HepG2 (cell line): ENCODE measurements around the gene ACBD3. TPM values are rescaled to one million over a fixed set of nuclear protein-coding genes. Genes with fewer than 3 reads are reported as not detected.

ENCODE experiments used
- AHR ChIP-seq: IDR thresholded peaks from 2 replicates; pipeline ENCODE4 v1.6.1; 2018; ENCODE audit warnings: missing genetic modification reagents, missing compliant biosample characterization
- BHLHE40 ChIP-seq: IDR thresholded peaks from 2 replicates; pipeline ENCODE4 v1.6.1; 2011; ENCODE audit warnings: low read length, improper control_type of control experiment
- CBFB ChIP-seq: sonication (generic); formaldehyde crosslinking; IDR thresholded peaks from 2 replicates; pipeline ENCODE4 v1.4.0; 2020; ENCODE audit warnings: missing genetic modification reagents
- DZIP1 ChIP-seq: sonication (generic); formaldehyde crosslinking; IDR thresholded peaks from 2 replicates; pipeline ENCODE4 v1.5.0; 2020; ENCODE audit warnings: mild to moderate bottlenecking, missing genetic modification reagents
- HNRNPUL1 ChIP-seq: fragments of 200-400 bp; formaldehyde crosslinking; IDR thresholded peaks from 2 replicates; pipeline ENCODE4 v1.6.1; 2017; ENCODE audit warnings: low read depth, mild to moderate bottlenecking, low read length, moderate library complexity
- LRRFIP1 ChIP-seq: sonication (generic); formaldehyde crosslinking; conservative IDR thresholded peaks from 2 replicates; pipeline ENCODE4 v1.4.0; 2020; ENCODE audit warnings: missing genetic modification reagents
- MAFF ChIP-seq: IDR thresholded peaks from 2 replicates; pipeline ENCODE4 v1.6.1; 2011; ENCODE audit warnings: low read depth, low read length, improper control_type of control experiment
- MED8 ChIP-seq: sonication (generic); formaldehyde crosslinking; IDR thresholded peaks from 2 replicates; pipeline ENCODE4 v1.8.1; 2023; ENCODE audit warnings: mild to moderate bottlenecking, missing genetic modification reagents; ENCODE audit not compliant: insufficient replicate concordance
- NFE2L2 ChIP-seq: fragments of 150-350 bp; IDR thresholded peaks from 2 replicates; pipeline ENCODE4 v1.6.1; 2014; ENCODE audit warnings: low read length
- NKX3-1 ChIP-seq: sonication (generic); formaldehyde crosslinking; IDR thresholded peaks from 2 replicates; pipeline ENCODE4 v1.5.0; 2020; ENCODE audit warnings: missing genetic modification reagents
- PRDM4 ChIP-seq: sonication (generic); formaldehyde crosslinking; IDR thresholded peaks from 2 replicates; pipeline ENCODE4 v1.9.0; 2021; ENCODE audit warnings: missing genetic modification reagents, borderline replicate concordance
- SAP130 ChIP-seq: IDR thresholded peaks from 2 replicates; pipeline ENCODE4 v1.6.1; 2016; ENCODE audit warnings: low read depth
- THAP11 ChIP-seq: IDR thresholded peaks from 2 replicates; pipeline ENCODE4 v1.6.1; 2016; ENCODE audit warnings: missing biosample characterization, missing genetic modification reagents
- THYN1 ChIP-seq: sonication (generic); formaldehyde crosslinking; IDR thresholded peaks from 2 replicates; pipeline ENCODE4 v1.8.1; 2023; ENCODE audit warnings: low read depth, mild to moderate bottlenecking, moderate library complexity, missing genetic modification reagents, borderline replicate concordance
- ZNF234 ChIP-seq: sonication (generic); formaldehyde crosslinking; conservative IDR thresholded peaks from 2 replicates; pipeline ENCODE4 v1.5.1; 2020; ENCODE audit warnings: mild to moderate bottlenecking, missing genetic modification reagents
- ZNF484 ChIP-seq: sonication (generic); formaldehyde crosslinking; IDR thresholded peaks from 2 replicates; pipeline ENCODE4 v1.5.1; 2020; ENCODE audit warnings: mild to moderate bottlenecking, low read depth, missing genetic modification reagents, borderline replicate concordance
- polyA plus RNA-seq, 8 experiments: library from polyadenylated mRNA; depleted of rRNA in 3 of 8; stranded (reverse) in 7 of 8; unstranded in 1 of 8; fragments of >200 nt; fragmentation: Illumina TruSeq in 4 of 8; extraction: Trizol in 4 of 8; gene quantifications; 2 replicates each; pipeline versions ENCODE4 v1.2.1 to v1.2.3, GENCODE V29; 2011 to 2016; ENCODE audit warnings: low read depth in 4 of 8, missing spikeins in 1 of 8, mixed read lengths in 1 of 8; ENCODE audit not compliant: insufficient read depth in 1 of 8
- total RNA-seq, 5 experiments: library from RNA; depleted of rRNA; stranded (reverse); fragments of >200 nt; fragmentation: Illumina TruSeq; extraction: Trizol; gene quantifications; 2 replicates each; pipeline ENCODE4 v1.2.3, GENCODE V29; 2016; ENCODE audit warnings: low read depth in 1 of 5
- TF ChIP-seq, protein P1 (sequence below): sonication (generic); formaldehyde crosslinking; IDR thresholded peaks from 2 replicates; pipeline ENCODE4 v1.5.1; 2020; ENCODE audit warnings: missing genetic modification reagents, mild to moderate bottlenecking, borderline replicate concordance
- TF ChIP-seq, protein P2 (sequence below): IDR thresholded peaks from 2 replicates; pipeline ENCODE4 v1.6.1; 2016; ENCODE audit warnings: missing genetic modification reagents, missing compliant biosample characterization

The ACBD3 gene
- total and polyA plus RNA-seq, 2 of the 13 experiments (the other 11 are each of a cell fraction or from before 2014, with no cell fraction given) = 24.3 to 39.3 TPM

DNA sequence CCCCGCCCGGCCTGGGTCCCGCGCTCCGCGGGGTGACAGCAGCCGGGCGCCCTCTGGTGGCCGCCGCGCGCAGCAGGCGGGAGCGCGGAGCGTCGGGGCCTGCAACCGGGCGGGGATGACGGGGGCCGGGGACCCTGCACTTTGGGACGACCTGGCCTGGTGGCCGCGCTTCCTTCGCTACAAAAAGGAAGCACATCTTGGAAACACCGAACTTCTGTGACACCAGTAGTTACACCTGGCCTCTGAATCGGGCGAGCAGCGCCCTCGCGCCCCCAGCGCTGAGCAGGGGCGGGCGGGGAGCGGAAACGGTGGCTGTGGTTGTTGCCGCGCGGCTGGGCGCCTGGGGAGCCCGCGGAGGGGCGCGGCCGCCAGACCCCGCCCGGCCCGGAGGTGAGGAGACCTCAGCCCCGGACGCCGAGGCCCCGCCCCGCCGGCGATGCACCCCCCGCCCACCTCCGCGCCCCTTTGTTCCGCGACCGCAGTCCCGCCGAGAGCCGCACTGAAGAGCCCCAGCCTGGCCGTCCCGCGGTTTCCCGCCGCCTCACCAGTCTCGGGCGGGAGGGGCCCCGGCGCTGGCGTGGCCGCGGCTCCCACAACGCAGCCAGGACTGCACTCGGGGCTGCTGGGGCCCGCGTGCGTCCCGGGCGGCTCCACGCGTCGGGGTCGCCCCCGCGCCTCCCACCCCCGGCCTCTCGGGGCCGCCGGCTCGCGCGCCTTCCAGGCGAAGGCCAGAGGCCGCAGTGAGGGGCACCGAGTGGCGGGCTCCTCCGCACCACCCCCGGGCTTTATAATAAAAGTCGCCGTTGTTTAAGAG lies 64.7 kb downstream of the ACBD3 start (continued):
- TF ChIP-seq PRDM4 (CRISPR knock-in tag) (no peak), DZIP1 (CRISPR knock-in tag) (no peak), MAFF (no peak), THYN1 (CRISPR knock-in tag) (no peak), HNRNPUL1 (no peak), ZNF234 (no peak), SAP130 (CRISPR knock-in tag) (peak; percentile 52), NKX3-1 (0 out of 2 replicates have a peak, but pooled peaks have one; percentile 19), MED8 (CRISPR knock-in tag) (no peak), NFE2L2 (no peak), AHR (CRISPR knock-in tag) (no peak), BHLHE40 (no peak), LRRFIP1 (CRISPR knock-in tag) (no peak), ZNF484 (CRISPR knock-in tag) (no peak), THAP11 (peak; percentile 52), CBFB (CRISPR knock-in tag) (no peak)
- TF ChIP-seq, protein P1, sequence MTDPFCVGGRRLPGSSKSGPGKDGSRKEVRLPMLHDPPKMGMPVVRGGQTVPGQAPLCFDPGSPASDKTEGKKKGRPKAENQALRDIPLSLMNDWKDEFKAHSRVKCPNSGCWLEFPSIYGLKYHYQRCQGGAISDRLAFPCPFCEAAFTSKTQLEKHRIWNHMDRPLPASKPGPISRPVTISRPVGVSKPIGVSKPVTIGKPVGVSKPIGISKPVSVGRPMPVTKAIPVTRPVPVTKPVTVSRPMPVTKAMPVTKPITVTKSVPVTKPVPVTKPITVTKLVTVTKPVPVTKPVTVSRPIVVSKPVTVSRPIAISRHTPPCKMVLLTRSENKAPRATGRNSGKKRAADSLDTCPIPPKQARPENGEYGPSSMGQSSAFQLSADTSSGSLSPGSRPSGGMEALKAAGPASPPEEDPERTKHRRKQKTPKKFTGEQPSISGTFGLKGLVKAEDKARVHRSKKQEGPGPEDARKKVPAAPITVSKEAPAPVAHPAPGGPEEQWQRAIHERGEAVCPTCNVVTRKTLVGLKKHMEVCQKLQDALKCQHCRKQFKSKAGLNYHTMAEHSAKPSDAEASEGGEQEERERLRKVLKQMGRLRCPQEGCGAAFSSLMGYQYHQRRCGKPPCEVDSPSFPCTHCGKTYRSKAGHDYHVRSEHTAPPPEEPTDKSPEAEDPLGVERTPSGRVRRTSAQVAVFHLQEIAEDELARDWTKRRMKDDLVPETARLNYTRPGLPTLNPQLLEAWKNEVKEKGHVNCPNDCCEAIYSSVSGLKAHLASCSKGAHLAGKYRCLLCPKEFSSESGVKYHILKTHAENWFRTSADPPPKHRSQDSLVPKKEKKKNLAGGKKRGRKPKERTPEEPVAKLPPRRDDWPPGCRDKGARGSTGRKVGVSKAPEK (CRISPR knock-in tag) = no peak
- TF ChIP-seq, protein P2, sequence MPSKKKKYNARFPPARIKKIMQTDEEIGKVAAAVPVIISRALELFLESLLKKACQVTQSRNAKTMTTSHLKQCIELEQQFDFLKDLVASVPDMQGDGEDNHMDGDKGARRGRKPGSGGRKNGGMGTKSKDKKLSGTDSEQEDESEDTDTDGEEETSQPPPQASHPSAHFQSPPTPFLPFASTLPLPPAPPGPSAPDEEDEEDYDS (CRISPR knock-in tag) = no peak
